Stimulated activated CD4-positive, alpha-beta T cell treated with anti-CD3 and anti-CD28 coated beads, Interleukin-15, amount 100 ng/mL, for 1 hour (primary cell): ENCODE results near the gene CACNA1B.

Source experiments
- DNase-seq, 2 donors: peaks; one replicate each; pipeline ENCODE4 v3.0.0-alpha.2; 2020; ENCODE audit warnings: low read depth in 1 of 2, low spot score in 1 of 2

The CACNA1B gene

GRCh38 chr9:137959641-137960411, 82.2 kb downstream of the CACNA1B start:
- DNase-seq: no peak

GRCh38 chr9:137960496-137960895, 82.9 kb downstream of the CACNA1B start:
- no peak for DNase-seq

GRCh38 chr9:137963525-137963924, 85.9 kb downstream of the CACNA1B start:
- DNase-seq: no peak

- no peak for DNase-seq
Observed at GRCh38 chr9:137965177-137965795, 87.7 kb downstream of the CACNA1B start.

- DNase-seq: no peak
Observed at GRCh38 chr9:137967280-137967953, 89.8 kb downstream of the CACNA1B start.

- no peak for DNase-seq
Observed at GRCh38 chr9:137968235-137968634, 90.7 kb downstream of the CACNA1B start.

GRCh38 chr9:137969008-137969407, 91.4 kb downstream of the CACNA1B start:
- DNase-seq: no peak

- no peak for DNase-seq
Observed at GRCh38 chr9:137969685-137970084, 92.1 kb downstream of the CACNA1B start.

GRCh38 chr9:137970098-137970497, 92.5 kb downstream of the CACNA1B start:
- DNase-seq: no peak

GRCh38 chr9:137970686-137971476, 93.3 kb downstream of the CACNA1B start:
- no peak for DNase-seq

GRCh38 chr9:137971477-137972138, 94.0 kb downstream of the CACNA1B start:
- DNase-seq: no peak

GRCh38 chr9:137972355-137972987, 94.9 kb downstream of the CACNA1B start:
- no peak for DNase-seq

- no peak for DNase-seq
Observed at GRCh38 chr9:137972988-137973470, 95.4 kb downstream of the CACNA1B start.

GRCh38 chr9:137973829-137974416, 96.3 kb downstream of the CACNA1B start:
- DNase-seq: no peak

- no peak for DNase-seq
Observed at GRCh38 chr9:137974746-137975526, 97.4 kb downstream of the CACNA1B start.

- no peak for DNase-seq
Observed at GRCh38 chr9:137975527-137975913, 97.9 kb downstream of the CACNA1B start.

- DNase-seq: no peak
Observed at GRCh38 chr9:137975936-137976565, 98.5 kb downstream of the CACNA1B start.

- no peak for DNase-seq
Observed at GRCh38 chr9:137977571-137978261, 100.1 kb downstream of the CACNA1B start.
